Activated CD4-positive, alpha-beta T cell treated with anti-CD3 and anti-CD28 coated beads for 1 hour (primary cell): ENCODE results near the gene PLA2G12A.
"Not testable (repeated sequence)": the region's sequence is repeated elsewhere in the genome, so short reads cannot be mapped to it uniquely, and the experiment has no call there.

Experiments
- DNase-seq: peaks from one replicate; pipeline ENCODE4 v3.0.0-alpha.2; 2020

Gene PLA2G12A

DNA sequence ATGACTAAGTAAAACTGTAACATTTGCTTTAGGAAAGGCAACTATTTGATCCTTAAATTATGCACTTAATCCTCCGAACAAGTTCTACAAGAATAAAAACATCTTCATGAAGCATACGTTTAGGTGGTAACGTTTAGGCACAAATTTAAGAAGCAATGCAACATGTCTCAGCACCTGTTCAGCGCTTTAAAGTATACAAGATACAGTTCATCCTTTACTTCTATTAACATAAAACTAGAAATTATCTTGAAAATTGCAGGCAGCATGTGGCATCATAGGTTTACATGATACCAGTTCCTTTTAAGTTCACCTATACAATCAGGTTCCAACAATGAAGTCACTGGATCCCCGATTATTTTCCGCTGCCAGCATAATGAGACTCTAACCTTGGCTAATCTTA, 1.5 kb downstream of the PLA2G12A start:
- DNase-seq: no peak

DNA sequence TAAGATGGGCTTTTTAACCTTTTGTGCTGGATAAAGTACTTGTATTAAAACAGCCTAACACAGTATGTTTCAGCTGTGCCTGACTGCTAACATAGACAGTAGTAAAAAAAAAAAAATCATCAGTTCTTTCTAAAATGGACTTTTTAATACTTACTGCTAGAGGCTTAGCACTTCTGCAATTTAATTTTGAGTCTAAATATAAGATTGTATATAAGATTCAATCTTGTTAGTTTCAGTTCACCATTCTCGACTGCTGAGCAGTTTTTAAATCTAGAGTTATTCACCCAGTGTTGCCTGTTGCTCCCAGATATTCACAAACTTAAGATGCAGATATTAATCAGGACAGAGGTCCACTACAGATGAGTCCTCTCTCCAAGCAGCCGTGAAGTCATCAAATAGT, 6.8 kb downstream of the PLA2G12A start:
- no peak for DNase-seq

DNA sequence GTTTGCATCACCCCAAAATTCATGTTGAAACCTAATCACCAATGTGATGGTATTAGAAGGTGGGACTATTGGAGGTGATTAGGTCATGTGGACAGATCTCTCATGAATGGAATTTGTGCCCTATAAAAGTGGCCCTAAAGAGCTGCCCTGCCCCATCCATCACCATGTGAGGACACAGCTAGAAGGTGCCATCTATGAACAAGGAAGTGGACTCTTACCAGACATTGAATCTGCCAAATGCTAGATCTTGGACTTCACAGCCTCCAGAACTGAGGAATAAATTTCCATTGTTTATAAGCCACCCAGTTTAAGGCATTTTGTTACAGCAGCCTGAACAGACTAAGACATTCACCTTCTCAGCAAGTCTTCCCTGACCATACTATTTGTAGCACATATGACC, 7.5 kb downstream of the PLA2G12A start:
- DNase-seq: no peak

DNA sequence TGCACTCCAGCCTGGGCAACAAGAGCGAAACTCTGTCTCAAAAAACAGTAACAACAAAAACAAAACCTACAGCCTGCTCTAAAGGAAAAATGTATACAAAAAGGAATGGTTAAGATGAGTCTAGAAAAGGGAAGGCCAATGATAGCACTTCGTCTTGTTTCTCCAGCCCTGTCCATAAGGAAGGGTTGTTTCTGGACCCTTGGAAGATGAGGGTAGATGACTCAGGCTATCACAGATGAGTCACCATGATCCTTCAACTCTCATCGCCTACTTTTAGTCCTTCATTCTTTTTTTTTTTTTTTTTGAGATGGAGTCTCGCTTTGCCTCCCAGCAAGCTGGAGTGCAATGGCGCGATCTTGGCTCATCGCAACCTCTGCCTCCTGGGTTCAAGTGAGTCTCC, 8.8 kb downstream of the PLA2G12A start:
- DNase-seq: no peak

DNA sequence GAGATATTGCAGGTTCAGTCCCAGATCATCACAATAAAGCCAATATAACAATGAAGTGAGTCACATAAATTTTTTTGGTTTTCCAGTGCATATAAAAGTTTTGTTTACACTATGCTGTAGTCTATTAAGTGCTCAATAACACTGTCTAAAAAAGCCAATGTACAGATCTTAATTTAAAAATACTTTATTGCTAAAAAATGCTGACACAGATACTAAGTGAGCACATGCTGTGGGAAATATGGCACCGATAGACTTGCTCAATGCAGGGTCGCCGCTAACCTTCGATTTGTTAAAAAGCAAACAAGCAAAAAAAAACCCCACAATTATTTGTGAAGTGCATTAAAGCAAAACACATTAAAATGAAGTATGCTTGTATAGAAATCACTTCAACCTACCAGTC, 10.3 kb downstream of the PLA2G12A start:
- DNase-seq: no peak

DNA sequence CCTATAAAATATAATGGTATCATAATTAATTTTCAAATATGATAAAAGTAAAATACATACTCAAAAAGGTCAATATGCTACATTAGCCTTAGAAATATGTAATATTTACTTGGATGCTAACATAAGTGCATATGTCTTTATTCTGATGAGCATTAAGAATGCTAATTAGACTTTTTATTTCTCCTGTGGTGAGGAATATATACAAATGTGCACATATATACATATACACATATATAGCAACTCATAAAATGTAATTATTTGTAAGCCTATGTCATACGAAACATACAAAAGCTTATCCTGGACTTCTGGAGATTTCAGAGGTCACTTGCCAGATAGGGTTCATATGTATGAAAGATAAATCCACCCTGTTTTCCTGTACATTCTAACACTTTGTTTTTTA, 11.1 kb downstream of the PLA2G12A start:
- no peak for DNase-seq

DNA sequence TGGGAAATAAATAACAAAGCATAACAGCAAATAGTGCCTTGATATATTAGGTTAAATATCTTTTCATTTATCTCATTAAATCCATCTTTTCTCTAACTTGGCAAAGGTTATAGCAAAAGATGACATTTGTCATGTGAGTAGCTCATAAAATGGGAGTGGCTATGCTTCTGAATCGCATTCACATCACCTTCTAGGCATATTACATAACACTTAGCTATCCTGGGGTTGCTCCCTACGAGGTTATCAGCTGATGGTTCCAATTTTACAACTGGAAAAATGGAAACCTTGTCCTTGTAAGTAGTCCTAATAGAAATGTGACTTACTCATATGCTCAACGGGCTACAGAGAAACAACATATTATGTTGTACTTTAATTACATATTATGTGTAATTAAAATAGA, 16.4 kb downstream of the PLA2G12A start:
- no peak for DNase-seq

DNA sequence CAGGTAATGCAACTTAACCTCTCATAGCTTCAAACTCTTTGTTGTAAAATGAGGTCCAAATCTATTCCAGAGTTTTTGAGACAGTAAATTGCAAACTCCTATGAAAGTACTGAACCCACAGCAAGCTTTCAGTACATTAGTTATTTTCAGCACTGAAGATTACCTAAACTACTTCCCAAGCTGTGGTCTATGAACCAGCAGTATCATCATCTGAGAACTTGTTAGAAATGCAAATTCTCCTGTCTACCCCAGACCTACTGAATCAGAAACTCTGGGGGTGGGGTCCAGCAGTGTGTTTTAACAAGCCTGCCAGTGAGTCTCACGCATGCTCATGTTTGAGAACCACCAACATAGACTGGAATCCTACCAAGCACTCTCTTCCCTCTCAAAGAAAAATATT, 20.9 kb downstream of the PLA2G12A start:
- DNase-seq: no peak

DNA sequence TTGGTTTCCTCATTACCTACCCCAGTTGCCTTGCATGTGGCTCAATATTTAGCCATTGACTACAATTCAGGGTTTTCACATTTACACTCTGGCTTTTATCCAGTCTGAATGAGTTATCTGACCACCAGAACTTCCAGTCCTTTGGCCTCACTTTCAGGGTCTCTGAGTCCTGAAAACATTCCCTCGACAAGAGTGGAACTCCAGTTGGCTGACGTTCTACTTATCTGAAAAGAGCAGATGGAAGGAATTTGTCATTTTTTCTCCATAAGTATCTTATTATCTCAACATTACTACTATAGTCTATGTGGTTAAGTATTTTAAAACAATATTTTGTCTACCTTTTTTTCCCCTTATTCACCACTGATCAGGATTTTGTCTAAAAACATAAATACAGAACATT, 21.4 kb downstream of the PLA2G12A start:
- no peak for DNase-seq

DNA sequence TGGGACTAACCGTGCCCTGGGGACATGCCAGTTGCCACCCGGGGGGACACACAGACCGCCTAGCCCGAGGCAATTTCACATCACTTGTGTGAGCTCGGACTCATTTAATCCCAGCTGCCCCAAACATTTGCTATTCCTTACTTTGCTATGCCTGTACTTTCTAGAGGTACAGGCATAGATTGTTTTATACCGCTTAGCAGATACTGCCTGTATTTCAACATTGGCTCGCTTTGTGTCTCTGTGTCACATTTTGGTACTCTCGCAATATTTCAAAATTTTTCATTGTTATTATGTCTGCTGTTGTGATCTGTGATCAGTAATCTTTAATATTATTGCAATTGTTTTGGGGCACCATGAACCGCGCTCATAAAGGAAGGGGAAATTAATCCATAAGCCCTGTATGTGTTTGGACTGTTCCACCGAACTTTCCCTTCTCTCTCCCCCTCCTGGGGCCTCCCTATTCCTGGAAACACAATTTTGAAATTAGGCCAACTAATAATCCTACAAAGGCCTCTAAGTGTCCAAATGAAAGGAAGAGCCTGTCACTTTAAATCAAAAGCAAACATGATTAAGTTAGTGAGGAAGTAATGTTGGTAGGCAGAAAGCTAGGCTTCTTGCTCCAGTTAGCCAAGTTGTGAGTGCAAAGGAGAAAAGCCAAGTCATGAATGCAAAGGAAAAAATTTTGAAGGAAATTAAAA, 26.1 kb downstream of the PLA2G12A start:
- DNase-seq: no peak

DNA sequence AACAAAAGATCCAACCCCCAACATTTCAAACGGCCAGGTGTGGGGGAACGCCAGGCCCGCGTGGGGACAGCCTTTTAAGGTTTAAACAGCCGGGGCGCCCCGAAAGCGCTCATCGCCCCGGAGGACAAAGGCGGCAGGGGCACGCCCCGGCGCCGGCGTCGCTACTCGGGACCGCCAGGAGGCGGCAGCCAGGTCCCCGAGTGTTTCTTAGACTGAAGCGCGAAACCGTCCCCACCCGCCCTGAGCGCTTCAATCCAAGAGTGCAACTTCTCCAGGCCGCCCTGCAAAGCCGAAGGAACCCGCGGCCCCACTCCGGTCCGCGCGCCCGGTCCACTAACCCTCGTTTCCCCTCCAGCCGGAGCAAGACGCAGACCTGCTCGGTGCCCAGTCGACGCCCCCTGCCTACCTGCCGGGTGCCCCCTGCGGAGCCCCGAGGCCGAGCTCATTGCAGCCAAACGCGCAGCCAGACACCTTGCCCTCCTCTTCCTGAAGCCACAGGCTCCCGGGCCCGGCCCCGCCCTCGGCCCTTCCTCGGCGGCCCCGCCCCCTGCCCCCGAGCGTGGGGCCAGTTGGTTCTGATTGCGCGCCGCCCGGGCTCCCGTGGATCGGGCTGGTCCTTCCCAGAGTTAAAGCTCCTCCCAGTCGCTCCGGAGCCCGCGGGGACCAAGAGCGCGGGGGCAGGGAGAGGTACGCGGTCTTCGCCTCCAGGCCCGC, 26.8 kb downstream of the PLA2G12A start, which contains the start of gene CASP6:
Gene CASP6, minus strand, starts transcription at position 496 of the 714 bp plus-strand sequence. Its CDS starts 50 bp downstream, at position 446.
- DNase-seq: peak; percentile 62

DNA sequence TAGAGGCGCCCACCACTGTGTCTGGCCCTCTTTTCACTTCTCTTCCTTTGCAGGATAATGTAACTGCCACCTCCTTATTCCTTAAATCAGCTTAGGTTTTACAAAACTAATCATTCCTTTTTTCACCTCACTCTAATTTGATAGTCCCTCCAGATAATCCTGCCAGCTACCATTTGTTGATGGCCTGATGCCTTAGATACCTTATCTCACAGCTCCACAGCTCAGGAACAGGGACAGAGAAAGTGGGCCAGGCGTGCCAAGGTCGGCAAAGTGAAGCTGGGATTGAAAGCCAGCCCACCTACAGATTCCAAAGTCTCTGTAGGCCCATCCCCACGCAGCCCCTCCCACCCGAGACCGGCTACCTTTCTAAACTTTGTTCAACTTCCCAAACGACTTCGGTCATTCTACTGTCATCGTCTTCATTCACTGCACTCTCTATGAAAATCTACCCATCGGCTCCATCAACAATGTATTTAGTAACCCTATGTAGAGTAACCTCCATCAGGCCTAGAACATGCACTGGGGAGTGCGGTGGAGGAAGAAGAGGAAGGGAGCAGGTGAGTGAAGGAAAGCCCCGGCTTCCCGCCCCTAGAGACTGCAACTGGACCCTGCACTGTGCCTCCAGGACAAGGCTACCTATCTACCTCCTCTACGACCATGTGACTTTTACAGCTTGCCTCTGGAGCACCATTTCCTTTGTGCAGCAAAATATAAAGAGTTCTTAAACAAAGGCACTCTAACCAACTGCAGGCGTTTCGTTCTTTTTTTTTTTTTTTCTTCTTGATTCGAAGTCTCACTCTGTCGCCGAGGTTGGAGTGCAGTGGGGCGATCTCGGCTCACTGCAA, 28.1 kb downstream of the PLA2G12A start:
- no peak for DNase-seq

DNA sequence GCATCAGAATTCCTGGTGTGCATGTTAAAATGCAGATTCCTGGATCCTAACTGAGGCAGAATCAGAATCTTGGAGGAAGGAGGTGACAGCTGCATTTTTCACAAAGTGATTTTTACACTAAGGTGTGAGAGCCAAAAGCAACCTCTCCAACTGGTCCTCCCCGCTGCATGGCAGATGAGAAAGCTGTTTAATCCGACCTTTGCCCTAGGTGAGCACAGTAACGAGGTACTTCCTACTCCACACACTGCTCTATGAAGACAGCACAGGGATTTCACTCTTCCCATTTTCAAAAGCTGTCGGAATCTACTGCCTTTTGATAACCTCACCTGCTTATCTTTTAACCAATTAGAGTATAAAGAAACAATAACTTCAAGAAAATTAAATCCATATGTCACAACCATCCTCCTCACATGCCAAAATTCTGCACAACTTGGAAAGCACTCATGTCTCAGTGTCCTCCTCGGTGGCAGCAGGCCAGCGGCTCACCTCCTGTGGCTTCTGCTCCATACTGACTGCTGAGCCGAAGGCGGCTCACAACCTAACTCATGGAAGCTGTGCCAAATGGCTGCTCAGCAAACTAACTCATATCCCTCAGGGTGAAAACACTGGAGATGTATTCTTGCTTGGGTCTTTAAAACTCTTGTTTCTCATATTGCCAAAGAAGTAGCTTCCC, 30.2 kb downstream of the PLA2G12A start:
- no peak for DNase-seq

DNA sequence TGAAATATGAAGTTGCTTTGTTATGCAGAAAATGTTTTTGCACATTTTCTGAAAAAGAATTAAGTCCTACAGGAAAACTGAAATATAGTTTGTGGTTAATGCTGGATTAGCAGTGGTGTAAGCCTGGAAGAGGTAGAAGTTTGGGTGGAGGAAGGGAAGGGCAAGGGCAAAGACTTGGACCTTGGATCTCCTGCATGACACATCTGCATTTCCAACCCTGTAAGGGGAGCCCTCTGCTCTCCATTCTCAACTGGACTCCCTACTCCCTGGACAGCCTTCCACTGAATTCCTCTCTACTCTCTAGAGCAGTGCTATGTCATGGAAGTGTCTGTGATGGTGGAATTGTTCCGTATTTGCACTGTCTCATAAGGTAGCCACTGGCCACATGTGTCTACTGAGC, 31.2 kb downstream of the PLA2G12A start:
- no peak for DNase-seq

DNA sequence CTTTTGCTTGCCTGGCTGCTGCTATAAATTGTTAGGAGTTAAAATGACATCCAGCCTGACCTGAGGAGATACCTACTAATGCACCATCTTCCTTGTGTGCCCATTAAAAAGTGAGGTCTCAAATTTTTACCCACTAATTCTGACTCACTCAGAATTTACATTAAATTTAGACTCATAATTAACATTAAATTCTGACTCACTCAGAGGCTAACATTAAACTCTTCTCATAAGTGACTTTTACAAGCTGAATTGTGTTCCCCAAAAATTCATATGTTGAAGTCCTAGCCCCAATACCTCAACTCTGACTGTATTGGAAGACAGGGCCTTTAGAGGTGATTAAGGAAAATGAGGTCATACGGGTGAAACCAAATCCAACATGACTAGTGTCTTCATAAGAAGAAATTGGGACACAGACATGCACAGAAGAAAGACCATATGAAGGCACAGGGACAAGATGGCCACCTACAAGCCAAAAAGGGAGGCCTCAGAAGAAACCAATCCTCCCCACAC, 38.4 kb downstream of the PLA2G12A start:
- DNase-seq: no peak

DNA sequence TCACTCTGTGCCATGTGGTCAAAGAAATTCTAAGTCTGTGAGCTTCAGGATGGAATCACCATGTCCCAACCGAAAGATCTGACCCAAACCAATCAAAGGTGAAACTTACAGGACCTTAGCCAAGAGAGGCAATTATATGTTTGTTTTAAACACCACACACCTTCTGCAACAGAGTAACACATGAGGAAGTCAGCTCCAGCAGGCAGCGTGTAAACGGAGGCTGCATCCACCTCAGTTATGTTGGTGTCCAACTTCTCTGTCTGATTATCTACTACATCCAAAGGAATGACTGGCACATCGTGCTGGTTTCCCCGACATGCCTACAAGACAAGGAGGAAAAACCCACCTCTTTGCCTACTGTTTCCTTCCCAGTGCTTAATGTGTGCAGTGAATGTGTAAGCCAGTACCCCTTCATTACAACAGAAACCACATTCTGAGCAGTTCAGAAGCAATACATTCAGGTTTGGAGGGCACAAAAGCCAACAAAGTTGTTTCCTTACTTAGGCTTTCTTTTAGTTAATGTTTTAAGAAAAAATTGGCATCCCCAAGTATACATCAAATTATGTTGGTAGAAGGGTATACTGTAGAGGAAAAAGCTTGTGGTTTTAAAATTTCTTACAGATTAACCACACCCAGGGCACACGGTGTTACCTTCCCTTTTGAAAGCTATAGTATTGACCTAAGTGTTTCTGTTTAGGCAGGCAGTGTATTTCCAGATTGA, 39.0 kb downstream of the PLA2G12A start:
- no peak for DNase-seq

DNA sequence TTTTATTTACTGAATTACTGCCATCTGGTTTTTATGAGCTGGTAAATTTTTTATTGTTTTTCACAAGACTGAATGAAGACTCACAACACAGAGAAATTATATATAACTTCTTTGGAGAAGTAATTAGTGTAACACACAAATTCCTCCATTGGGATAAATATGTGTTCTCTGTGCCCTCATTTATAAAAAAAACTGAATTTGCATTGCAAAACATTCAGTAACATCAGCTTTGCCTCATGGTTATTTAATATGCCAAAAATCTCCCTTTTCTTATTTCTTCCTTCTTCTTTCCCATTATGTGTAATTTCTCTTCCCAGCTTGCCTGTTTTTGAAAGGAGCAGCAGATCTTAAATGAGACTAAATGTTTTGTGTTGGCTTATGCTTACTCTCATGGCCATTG, 45.1 kb downstream of the PLA2G12A start:
- DNase-seq: no peak

DNA sequence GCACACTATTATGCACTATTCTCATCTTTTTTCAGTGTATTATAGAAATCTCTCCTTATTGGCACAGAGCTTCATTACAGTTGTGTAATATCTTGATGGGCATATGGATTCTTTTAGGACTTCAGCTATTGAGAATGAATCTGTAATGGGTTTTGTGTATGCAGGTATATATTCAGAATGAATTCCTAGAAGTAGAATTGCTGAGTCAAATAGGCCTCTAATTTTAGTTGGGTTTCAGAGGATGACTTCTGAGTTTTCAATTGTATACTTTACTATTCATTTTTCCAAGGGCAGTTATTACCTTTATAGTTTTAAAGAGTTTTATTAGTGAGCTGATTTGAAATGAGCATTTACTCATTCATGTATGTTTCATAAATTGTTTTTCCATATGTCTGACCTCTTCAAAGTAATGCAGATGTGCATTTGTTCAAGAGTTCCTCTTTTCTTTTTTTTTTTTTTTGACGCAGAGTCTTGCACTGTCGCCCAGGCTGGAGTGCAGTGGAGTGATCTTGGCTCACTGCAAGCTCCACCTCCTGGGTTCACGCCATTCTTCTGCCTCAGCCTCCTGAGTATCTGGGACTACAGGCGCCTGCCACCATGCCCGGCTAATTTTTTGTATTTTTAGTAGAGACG, 46.1 kb downstream of the PLA2G12A start:
- no peak for DNase-seq

DNA sequence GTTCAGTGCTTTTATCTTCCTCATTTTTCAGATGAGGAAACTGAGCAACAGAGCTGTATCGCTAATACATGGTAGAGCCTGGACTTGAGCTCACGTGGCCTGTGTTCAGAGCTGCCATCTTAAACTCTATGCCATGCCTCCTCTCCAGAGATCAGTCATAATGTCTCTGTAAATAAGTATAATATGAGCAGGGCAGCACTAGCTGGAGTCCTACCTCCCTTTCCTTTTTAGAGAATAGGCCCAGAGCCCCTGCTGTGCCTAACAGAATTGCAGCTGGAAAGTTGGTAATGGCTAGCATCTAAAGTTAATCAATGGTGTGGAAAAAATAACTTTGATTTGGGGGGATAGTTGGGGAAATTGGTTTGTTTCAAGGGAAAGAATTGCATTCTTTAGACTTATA, 47.0 kb downstream of the PLA2G12A start:
- no peak for DNase-seq

DNA sequence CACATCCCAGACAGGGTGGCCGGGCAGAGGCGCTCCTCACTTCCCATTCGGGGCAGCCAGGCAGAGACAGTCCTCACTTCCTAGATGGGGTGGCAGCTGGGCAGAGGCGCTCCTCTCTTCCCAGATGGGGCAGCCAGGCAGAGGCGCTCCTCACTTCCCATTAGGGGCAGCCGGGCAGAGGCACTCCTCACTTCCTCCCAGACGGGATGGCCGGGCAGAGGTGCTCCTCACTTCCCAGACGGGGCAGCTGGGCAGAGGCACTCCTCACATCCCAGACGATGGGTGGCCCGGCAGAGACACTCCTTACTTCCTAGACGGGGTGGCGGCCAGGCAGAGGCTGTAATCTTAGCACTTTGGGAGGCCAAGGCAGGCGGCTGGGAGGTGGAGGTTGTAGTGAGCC, 50.9 kb downstream of the PLA2G12A start:
- not testable (repeated sequence) for DNase-seq

DNA sequence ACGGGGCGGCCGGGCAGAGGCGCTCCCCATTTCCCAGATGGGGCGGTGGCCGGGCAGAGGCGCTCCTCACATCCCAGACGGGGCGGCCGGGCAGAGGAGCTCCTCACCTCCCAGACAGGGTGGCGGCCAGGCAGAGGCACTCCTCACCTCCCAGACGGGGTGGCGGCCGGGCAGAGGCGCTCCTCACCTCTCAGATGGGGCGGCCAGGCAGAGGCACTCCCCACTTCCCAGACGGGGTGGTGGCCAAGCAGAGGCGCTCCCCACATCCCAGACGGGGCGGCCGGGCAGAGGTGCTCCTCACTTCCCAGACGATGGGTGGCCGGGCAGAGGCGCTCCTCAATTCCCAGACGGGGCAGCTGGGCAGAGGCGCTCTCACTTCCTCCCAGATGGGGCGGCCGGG, 51.4 kb downstream of the PLA2G12A start:
- not testable (repeated sequence) for DNase-seq

DNA sequence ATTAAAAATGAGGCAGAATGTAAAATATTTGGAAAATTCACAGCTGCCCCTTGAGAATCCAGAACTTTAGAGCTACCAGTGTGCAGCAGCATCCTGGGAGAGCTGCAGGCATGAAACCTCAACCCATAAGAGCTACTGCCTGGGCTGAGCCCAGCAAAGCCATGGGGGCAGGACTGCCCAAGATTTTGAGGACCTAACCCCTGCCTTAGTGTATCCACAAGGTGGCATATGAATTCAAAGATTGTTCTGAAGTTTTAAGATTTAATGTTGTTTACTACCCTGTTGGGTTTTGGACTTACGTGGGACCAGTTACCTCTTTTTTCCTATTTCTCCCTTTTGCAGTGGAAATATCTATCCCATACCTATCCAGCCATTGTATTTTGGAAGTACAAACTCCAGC, 53.0 kb downstream of the PLA2G12A start:
- no peak for DNase-seq
